NCI-H2107 treated with DMSO at 0.1 percent for 48 hours (cell line): Measurements from ENCODE around the gene NFATC1.

ENCODE experiments used
- DNase-seq: peaks from one replicate; lab custom pipeline; 2025; ENCODE audit not compliant: unreplicated experiment; lab: John Stamatoyannopoulos, UW

Gene NFATC1

DNA sequence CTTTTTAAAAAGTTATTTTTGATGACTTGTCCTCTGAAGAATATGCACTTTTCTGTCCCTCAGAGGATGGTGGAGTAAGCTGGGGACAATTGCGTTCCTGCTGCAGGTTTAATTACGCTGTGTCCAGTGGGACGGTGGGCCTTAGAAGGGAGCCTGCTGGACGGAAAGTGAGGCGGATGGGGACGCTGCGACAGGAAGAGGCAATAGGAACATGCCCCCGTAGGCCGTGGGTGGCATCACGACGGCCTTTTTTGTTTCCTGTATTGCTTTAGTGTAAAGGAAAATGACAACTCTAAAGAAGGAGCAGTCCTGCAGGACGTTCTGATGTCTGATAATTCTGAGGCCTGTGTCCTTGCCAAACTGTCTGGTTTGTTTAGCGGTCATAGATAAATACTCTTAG lies 121.6 kb downstream of the NFATC1 start:
- no peak for DNase-seq

GRCh38 chr18:79518028-79518682 lies 122.4 kb downstream of the NFATC1 start:
- DNase-seq = no peak

DNA sequence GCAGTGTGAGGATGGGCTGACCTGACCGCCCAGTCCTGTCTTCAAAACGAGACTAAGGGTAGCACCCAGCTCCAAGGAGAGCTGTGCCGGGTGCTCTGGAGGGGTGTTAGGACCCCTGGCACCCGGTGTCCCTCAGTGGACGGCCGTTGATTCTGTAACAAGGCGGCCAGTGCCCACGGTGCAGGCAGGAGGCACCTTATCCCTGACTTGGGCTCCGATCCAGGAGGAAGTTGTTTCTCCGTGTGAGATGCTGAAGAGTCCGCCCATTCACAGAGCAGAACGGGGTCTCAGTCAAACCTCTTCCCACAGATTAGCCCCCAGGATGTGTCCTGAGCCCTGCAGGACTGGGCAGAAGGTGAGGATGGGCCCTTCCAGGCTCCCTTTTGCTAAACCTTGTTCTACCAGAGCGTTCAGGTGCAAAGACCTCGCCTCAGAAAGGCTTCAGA lies 123.0 kb downstream of the NFATC1 start:
- DNase-seq = no peak

GRCh38 chr18:79519751-79520477 lies 124.2 kb downstream of the NFATC1 start:
- DNase-seq = no peak

- DNase-seq = no peak
These were observed 125.0 kb downstream of the NFATC1 start for GRCh38 chr18:79520478-79521390.

- DNase-seq = no peak
These were observed 125.9 kb downstream of the NFATC1 start for GRCh38 chr18:79521416-79522205.

GRCh38 chr18:79522451-79523205 lies 126.9 kb downstream of the NFATC1 start:
- no peak for DNase-seq

GRCh38 chr18:79523206-79523735 lies 127.5 kb downstream of the NFATC1 start:
- DNase-seq = no peak

DNA sequence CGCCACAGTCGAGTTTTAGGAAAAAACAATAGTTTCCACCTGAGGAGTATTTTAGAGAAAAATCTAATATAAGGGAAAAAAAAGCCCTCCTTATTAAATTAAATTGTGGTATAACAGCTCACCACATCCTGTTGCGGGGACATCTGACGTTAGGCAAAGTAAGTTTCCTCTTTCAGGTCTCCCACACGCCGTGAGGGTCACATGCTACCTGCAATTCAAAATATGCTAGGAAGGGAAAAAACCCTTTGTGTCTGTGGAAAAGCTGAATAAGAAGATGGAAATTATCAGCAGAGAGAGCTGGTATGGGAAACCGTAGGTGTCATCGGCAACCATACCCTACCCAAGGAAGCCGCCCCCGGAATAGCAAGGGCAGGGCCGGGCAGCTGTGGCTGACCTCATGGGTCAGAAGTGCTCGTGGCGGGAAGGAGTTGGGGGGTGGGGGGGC lies 128.0 kb downstream of the NFATC1 start:
- no peak for DNase-seq

DNA sequence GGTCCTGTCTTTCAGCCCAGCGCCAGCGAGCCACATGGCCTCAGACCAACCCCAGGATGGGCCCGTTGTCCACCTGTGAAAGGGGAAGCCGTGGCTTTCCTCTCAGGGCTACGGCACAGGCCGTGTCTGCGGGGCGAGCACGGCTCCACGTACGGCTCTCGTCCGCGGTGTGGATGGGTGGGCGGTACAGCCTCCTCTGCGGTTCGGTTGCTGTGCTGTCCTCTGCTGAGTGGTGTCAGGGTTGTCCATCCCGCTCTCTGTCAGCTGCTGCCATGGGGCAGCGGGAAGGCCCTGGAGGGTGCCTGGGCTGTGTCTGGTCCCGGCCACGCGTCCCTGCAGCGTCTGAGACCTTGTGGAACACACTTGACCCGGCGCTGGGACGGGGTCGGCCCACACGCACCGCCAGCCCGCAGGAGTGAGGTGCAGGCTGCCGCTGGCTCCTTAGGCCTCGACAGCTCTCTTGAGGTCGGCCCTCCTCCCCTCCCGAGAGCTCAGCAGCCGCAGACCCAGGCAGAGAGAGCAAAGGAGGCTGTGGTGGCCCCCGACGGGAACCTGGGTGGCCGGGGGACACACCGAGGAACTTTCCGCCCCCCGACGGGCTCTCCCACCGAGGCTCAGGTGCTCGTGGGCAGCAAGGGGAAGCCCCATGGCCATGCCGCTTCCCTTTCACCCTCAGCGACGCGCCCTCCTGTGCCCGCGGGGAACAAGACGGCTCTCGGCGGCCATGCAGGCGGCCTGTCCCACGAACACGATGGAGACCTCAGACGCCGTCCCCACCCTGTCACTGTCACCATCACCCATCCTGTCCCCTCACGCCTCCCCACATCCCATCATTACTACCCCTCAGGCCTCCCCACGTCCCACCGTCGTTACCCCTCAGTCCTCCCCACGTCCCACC lies 128.7 kb downstream of the NFATC1 start:
- DNase-seq = no peak

DNA sequence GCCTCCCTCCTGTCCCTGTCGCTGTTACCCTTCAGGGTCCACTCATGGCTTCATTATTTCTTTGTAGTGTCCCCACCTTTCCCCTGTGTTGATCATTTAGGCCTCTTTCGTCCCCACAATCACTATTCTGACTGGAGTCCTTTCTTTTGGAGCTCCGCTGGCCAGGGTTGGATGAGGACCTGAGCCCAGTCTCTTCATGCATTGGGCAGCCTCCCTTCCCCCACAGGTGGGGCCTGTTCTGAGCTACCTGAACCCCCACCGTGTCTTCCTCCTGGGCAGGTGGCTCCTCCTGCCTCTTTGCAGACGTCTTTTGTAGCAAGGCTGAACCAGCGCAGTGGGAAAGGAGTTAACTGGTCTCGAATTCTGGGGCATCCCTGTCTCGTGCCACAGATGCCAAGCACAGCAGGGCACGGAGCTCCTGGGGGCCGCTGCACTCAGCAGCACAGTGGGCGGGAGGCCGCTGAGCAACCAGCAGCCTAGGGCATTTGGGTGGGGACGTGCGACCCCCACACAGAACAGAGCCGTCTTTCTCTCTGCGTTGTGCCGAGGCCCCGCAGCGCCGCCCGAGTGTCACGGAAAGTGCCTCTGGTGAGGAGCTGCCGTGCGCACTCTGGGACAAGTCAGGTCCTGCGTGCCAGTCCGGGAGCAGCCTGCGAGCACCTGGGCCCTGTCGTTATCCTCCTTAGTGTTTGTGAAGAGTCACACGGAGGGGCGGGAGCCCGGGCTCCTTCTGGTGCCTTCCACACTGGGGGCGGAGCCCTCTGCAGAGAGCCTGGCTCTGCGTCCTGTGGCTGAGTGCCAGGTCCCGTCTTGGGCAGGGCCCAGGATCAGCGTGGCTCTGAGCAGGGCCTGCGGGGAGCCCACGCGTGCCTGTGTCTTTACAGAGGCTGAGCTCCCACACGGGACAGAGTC lies 130.1 kb downstream of the NFATC1 start:
- DNase-seq = no peak

GRCh38 chr18:79526468-79527460 lies 131.0 kb downstream of the NFATC1 start:
- no peak for DNase-seq

GRCh38 chr18:79527656-79528315 lies 132.1 kb downstream of the NFATC1 start:
- no peak for DNase-seq

DNA sequence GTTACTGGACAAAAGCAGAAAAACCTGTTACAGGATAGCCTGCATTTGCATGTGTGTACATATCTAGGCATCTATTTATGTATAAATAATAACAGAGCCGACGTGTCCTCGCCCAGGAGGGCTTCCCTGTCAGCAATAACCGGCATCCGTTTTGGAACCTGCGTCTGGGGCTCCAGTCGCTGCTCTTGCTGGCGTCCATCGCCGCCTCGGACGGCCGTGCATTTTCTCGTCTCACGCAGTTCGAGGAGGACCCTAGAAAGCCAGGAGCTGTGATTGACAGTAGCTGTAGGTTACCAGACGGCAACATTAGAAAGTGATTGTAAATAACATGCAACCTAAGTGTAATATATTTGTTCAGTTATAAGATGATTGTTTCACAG lies 132.6 kb downstream of the NFATC1 start:
- DNase-seq = no peak

GRCh38 chr18:79528846-79529245 lies 133.1 kb downstream of the NFATC1 start:
- peak; percentile 34 for DNase-seq

DNA sequence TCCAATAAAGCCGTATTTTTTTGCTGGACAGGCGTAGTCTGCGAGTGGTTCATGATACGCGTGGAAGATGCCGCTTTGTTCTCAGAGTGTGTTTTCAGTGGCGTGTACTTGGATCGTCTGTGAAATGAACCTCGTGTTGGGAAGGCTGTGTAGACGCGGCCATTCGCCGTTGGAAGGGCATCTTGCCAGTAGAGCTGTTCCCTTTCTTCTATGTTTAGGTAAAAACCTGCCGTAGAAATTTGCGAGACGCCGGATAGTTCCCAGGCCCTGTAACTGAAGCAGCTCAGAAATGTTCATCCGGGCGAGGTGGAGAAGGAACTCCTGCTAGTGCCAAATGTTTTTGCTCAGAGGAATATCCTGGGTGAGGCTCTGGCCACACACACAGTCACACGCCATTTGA lies 133.6 kb downstream of the NFATC1 start:
- no peak for DNase-seq
